Right renal pelvis (tissue), 4 donors: ENCODE data around the gene MAGEA2B. TPM values are rescaled to one million over a fixed set of nuclear protein-coding genes. Genes with fewer than 3 reads are reported as not detected.
"Not testable (repeated sequence)": the region's sequence is repeated elsewhere in the genome, so short reads cannot be mapped to it uniquely, and the experiment has no call there.

Experiments
- DNase-seq, 4 donors: peaks; one replicate each; pipeline ENCODE4 v3.0.0-alpha.2; 2013; ENCODE audit warnings: low read depth in 4 of 4, low spot score in 3 of 4, missing footprints in 1 of 4
- polyA plus RNA-seq, 4 donors: library from polyadenylated mRNA; unstranded; fragments of 120-200 nt; gene quantifications; one replicate each; pipeline ENCODE4 v1.2.1, GENCODE V29; 2013; ENCODE audit not compliant: insufficient read length in 4 of 4

MAGEA2B gene, protein sequence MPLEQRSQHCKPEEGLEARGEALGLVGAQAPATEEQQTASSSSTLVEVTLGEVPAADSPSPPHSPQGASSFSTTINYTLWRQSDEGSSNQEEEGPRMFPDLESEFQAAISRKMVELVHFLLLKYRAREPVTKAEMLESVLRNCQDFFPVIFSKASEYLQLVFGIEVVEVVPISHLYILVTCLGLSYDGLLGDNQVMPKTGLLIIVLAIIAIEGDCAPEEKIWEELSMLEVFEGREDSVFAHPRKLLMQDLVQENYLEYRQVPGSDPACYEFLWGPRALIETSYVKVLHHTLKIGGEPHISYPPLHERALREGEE
- polyA plus RNA-seq: not detected

- DNase-seq: not testable (repeated sequence)
These were observed at the start of gene MAGEA2B for GRCh38 chrX:152713815-152714787. Gene MAGEA2B (plus strand): TSS chrX:152714628. CDS start chrX:152717107, 2,479 bp downstream.

GRCh38 chrX:152674135-152674534, 40.3 kb upstream of the MAGEA2B start:
- DNase-seq: no peak

GRCh38 chrX:152674652-152675051, 39.8 kb upstream of the MAGEA2B start:
- DNase-seq: not testable (repeated sequence)

DNA sequence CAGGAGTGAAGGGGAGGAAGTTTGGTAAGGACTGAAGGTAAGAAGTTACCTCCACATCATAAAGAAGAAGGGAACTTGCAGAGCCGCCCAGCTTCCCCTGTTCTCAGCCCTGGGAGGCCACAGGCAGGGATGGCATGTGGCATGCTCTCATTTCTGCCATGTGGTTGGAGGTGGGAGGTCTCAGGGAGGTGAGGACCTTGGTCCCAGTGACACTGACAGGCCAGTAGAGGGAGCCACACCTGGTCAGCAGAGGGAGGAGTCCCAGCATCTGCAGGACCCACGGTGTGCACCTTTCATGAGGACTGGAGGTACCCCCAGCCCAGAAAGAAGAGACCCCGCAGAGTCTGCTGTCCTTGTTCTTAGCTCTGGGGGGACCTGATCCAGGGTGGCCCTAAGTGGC, 33.4 kb upstream of the MAGEA2B start:
- not testable (repeated sequence) for DNase-seq

DNA sequence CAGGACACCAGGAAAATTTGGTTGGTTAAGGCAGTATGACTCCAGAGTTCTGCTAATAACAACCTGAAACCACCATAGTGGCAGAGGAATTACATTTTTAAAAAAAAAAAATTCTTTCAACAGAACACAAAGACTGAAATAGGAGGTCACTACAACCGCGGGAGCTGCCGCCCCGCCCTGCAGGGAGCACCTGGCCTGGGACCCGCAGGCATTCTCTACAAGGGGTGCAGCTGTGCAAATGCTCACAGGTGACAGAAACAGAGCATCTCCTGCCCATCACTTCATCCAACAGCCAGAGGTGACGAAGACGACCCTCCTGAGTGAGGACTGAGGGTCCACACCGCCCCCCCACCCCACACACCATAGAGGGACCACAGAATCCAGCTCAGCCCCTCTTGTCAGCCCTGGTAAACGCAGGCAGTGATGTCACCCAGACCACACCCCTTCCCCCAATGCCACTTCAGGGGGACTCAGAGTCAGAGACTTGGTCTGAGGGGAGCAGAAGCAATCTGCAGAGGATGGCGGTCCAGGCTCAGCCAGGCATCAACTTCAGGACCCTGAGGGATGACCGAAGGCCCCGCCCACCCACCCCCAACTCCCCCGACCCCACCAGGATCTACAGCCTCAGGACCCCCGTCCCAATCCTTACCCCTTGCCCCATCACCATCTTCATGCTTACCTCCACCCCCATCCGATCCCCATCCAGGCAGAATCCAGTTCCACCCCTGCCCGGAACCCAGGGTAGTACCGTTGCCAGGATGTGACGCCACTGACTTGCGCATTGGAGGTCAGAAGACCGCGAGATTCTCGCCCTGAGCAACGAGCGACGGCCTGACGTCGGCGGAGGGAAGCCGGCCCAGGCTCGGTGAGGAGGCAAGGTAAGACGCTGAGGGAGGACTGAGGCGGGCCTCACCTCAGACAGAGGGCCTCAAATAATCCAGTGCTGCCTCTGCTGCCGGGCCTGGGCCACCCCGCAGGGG, 16.2 kb upstream of the MAGEA2B start, which contains the start of gene MAGEA3:
MAGEA3 (plus strand) TSS at position 843 of the 980 bp plus-strand sequence. CDS start 2,039 bp downstream, outside the sequence.
- not testable (repeated sequence) for DNase-seq

GRCh38 chrX:152700390-152700789, 14.0 kb upstream of the MAGEA2B start:
- not testable (repeated sequence) for DNase-seq

- not testable (repeated sequence) for DNase-seq
These were observed 7.9 kb upstream of the MAGEA2B start for GRCh38 chrX:152706500-152706899.

DNA sequence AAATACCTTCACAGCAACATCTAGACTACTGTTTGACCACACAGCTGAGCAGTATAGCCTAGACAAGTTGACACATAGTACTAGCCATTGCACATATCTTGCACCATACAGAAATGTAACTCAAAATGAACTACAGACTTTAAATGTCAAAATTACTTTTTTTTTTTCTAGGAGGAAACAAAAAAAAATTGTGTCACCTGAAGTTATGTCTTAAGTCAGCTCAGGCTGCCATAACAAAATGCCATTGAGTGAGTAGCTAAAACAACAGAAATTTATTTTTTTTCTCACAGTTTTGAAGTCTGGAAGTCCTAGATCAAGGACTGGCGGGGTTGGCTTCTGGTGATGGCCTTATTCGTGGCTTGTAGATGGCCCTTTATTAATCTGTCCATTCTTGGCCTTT, 5.3 kb upstream of the MAGEA2B start, which contains the start of gene CSAG2:
CSAG2 (minus strand) TSS at position 101 of the 400 bp plus-strand sequence. CDS start 161 bp downstream, outside the sequence.
- not testable (repeated sequence) for DNase-seq

DNA sequence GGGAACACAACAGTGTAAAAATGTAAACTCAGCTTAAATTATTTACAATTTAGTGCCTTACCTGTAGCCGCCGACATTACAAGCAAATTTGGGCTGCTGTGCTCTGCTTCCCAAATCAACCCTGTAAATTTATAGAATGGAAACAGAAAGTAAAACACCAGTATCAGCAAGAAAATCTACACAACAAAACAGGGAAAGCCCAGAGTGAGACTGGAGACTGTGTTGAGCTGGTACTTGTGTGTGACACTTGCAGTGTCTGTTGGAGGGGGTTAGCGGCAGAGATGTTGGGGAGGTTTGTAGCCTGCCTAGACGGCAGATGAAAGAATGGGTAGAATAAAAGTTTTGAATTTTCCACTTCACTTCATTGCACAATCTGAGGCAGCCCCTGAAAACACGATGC, 1.2 kb upstream of the MAGEA2B start:
- not testable (repeated sequence) for DNase-seq

DNA sequence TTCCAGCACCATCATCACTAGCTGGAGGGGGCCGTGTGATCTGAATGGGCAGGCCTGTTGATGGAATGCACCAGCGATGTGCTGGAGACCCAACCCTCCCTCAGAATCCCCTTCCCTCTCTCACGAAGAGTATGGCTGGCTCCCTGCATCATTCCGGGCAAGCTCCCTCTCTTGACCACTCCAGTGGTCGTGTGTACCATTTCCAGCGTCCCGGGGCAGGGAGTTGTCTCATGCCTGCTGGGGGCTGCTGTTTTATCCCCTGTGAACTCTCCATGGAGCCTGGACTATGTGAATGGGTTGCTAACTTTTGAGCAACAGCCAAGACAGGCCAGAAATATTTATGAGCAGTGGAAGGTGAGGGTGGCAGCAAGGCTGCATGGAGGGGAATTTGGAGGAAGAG, 11.0 kb downstream of the MAGEA2B start:
- no peak for DNase-seq

GRCh38 chrX:152733261-152733975, 19.0 kb downstream of the MAGEA2B start, which contains the start of the genes CSAG1 and MAGEA12:
Gene CSAG1 (minus strand): TSS chrX:152733721. CDS start chrX:152732460, 1,261 bp downstream.
Gene MAGEA12 (plus strand): TSS chrX:152733757. CDS start chrX:152736162, 2,405 bp downstream.
- no peak for DNase-seq

GRCh38 chrX:152734143-152734858, 19.9 kb downstream of the MAGEA2B start:
- DNase-seq: not testable (repeated sequence)

DNA sequence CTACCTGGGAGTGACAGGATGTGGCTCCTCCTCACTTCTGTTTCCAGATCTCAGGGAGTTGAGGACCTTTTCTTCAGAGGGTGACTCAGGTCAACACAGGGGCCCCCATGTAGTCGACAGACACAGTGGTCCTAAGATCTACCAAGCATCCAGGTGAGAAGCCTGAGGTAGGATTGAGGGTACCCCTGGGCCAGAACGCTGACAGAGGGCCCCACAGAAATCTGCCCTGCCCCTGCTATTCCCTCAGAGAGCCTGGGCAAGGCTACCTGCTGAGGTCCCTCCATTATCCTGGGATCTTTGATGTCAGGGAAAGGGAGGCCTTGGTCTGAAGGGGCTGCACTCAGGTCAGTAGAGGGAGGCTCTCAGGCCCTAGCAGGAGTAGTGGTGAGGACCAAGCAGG, 20.7 kb downstream of the MAGEA2B start:
- DNase-seq: no peak

DNA sequence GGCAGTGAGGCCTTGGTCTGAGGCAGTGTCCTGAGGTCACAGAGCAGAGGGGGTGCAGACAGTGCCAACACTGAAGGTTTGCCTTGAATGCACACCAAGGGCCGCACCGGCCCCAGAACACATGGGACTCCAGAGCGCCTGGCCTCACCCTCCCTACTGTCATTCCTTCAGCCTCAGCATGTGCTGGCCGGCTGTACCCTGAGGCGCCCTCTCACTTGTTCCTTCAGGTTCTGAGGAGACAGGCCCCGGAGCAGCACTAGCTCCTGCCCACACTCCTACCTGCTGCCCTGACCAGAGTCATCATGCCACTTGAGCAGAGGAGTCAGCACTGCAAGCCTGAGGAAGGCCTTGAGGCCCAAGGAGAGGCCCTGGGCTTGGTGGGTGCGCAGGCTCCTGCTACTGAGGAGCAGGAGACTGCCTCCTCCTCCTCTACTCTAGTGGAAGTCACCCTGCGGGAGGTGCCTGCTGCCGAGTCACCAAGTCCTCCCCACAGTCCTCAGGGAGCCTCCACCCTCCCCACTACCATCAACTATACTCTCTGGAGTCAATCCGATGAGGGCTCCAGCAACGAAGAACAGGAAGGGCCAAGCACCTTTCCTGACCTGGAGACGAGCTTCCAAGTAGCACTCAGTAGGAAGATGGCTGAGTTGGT, 21.6 kb downstream of the MAGEA2B start:
- DNase-seq: no peak

DNA sequence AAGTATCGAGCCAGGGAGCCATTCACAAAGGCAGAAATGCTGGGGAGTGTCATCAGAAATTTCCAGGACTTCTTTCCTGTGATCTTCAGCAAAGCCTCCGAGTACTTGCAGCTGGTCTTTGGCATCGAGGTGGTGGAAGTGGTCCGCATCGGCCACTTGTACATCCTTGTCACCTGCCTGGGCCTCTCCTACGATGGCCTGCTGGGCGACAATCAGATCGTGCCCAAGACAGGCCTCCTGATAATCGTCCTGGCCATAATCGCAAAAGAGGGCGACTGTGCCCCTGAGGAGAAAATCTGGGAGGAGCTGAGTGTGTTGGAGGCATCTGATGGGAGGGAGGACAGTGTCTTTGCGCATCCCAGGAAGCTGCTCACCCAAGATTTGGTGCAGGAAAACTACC, 22.1 kb downstream of the MAGEA2B start:
- DNase-seq: not testable (repeated sequence)

DNA sequence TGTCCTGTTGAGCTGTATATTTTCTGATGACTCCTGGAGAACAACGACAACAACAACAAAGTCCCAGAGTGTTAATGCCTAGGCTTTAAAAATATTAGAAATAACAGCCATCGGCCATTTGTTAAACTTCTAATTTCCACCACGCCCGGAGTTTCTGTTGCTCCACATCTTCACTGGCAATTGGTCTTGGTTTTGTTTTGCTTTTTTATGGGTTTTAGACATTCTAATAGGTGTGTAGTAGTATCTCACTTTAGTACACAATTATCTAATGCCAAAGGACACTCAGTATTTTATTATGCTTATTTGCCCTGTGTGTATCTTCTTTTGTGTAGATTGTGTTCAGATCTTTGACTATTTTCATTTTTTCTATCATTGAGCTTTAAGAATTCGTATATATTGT, 24.1 kb downstream of the MAGEA2B start:
- DNase-seq: no peak

GRCh38 chrX:152753686-152754650, 39.5 kb downstream of the MAGEA2B start, which contains the start of gene MAGEA2:
Gene MAGEA2 (minus strand): TSS chrX:152753842. CDS start chrX:152751363, 2,479 bp downstream.
- not testable (repeated sequence) for DNase-seq
